T-helper 2 cell treated with Interferon-gamma antibody and Interleukin-4, amounts not matched to agents 5 μg/mL and 100 μg/mL, for 36 hours (primary cell): ENCODE data around the gene PHACTR3.
"Not testable (repeated sequence)": the region's sequence is repeated elsewhere in the genome, so short reads cannot be mapped to it uniquely, and the experiment has no call there.

ENCODE experiments used
- DNase-seq: peaks from one replicate; pipeline ENCODE4 v3.0.0; 2021; ENCODE audit warnings: low spot score
- H3K27ac Mint-ChIP-seq: one replicate; pipeline ENCODE4 v1.8.0; 2021; ENCODE audit warnings: mild to moderate bottlenecking, mixed read lengths
- H3K27me3 Mint-ChIP-seq: one replicate; pipeline ENCODE4 v1.8.0; 2021; ENCODE audit warnings: low read depth, mixed read lengths
- H3K36me3 Mint-ChIP-seq: one replicate; pipeline ENCODE4 v1.8.0; 2021; ENCODE audit warnings: low read depth, mixed read lengths
- H3K4me1 Mint-ChIP-seq: one replicate; pipeline ENCODE4 v1.8.0; 2021; ENCODE audit warnings: low read depth, mixed read lengths
- H3K4me3 Mint-ChIP-seq: one replicate; pipeline ENCODE4 v1.8.0; 2022; ENCODE audit warnings: mild to moderate bottlenecking, moderate library complexity, mixed read lengths
- H3K9me3 Mint-ChIP-seq: one replicate; pipeline ENCODE4 v1.8.0; 2021; ENCODE audit warnings: mixed read lengths

PHACTR3 gene

GRCh38 chr20:59603781-59604541 lies at the start of gene PHACTR3:
PHACTR3 (plus strand) TSS chr20:59604540; CDS start chr20:59605015, 475 bp downstream.
- H3K4me1 Mint-ChIP-seq = no peaks in the 10 kb centered on the region
- no peak within 1 kb of the TSS for H3K4me3 Mint-ChIP-seq
- no peaks in the 10 kb centered on the region for H3K9me3 Mint-ChIP-seq
- no peaks in the 10 kb centered on the region for H3K36me3 Mint-ChIP-seq
- no peak within 1 kb of the TSS for H3K27ac Mint-ChIP-seq
- H3K27me3 Mint-ChIP-seq = peaks cover 50% of the 10 kb centered on the region
- DNase-seq = no peak

GRCh38 chr20:59557733-59558529 lies 46.4 kb upstream of the PHACTR3 start:
- H3K36me3 Mint-ChIP-seq, DNase-seq, H3K4me1 Mint-ChIP-seq, H3K27me3 Mint-ChIP-seq, H3K4me3 Mint-ChIP-seq, H3K9me3 Mint-ChIP-seq, H3K27ac Mint-ChIP-seq: not testable (repeated sequence)

- Mint-ChIP-seq H3K4me3 (no peak overlapping the region), H3K9me3 (no peaks in the 10 kb centered on the region), H3K27ac (no peak overlapping the region), H3K27me3 (no peaks in the 10 kb centered on the region), H3K36me3 (no peaks in the 10 kb centered on the region), H3K4me1 (no peaks in the 10 kb centered on the region)
- no peak for DNase-seq
Measured at GRCh38 chr20:59559024-59559817, 45.1 kb upstream of the PHACTR3 start.

GRCh38 chr20:59559863-59560262 lies 44.5 kb upstream of the PHACTR3 start:
- Mint-ChIP-seq H3K27ac (no peak overlapping the region), H3K4me3 (no peak overlapping the region), H3K9me3 (no peaks in the 10 kb centered on the region), H3K4me1 (no peaks in the 10 kb centered on the region), H3K36me3 (no peaks in the 10 kb centered on the region), H3K27me3 (no peaks in the 10 kb centered on the region)
- no peak for DNase-seq

GRCh38 chr20:59560588-59561227 lies 43.6 kb upstream of the PHACTR3 start:
- Mint-ChIP-seq H3K36me3 (no peaks in the 10 kb centered on the region), H3K4me1 (no peaks in the 10 kb centered on the region), H3K27ac (no peak overlapping the region), H3K27me3 (no peaks in the 10 kb centered on the region), H3K9me3 (no peaks in the 10 kb centered on the region), H3K4me3 (no peak overlapping the region)
- DNase-seq = no peak

GRCh38 chr20:59561228-59561605 lies 43.1 kb upstream of the PHACTR3 start:
- no peak for DNase-seq
- Mint-ChIP-seq H3K27ac (no peak overlapping the region), H3K36me3 (no peaks in the 10 kb centered on the region), H3K4me1 (no peaks in the 10 kb centered on the region), H3K4me3 (no peak overlapping the region), H3K9me3 (no peaks in the 10 kb centered on the region), H3K27me3 (no peaks in the 10 kb centered on the region)

- Mint-ChIP-seq H3K27ac (no peak overlapping the region), H3K36me3 (no peaks in the 10 kb centered on the region), H3K9me3 (no peaks in the 10 kb centered on the region), H3K27me3 (no peaks in the 10 kb centered on the region), H3K4me1 (no peaks in the 10 kb centered on the region), H3K4me3 (no peak overlapping the region)
- DNase-seq = no peak
Measured at GRCh38 chr20:59561614-59562277, 42.6 kb upstream of the PHACTR3 start.

GRCh38 chr20:59564171-59564570 lies 40.2 kb upstream of the PHACTR3 start:
- Mint-ChIP-seq H3K27me3 (no peaks in the 10 kb centered on the region), H3K9me3 (no peaks in the 10 kb centered on the region), H3K36me3 (no peaks in the 10 kb centered on the region), H3K27ac (no peak overlapping the region), H3K4me3 (no peak overlapping the region), H3K4me1 (no peaks in the 10 kb centered on the region)
- no peak for DNase-seq

- H3K36me3 Mint-ChIP-seq = no peaks in the 10 kb centered on the region
- DNase-seq = no peak
- no peaks in the 10 kb centered on the region for H3K27me3 Mint-ChIP-seq
- no peaks in the 10 kb centered on the region for H3K4me1 Mint-ChIP-seq
- H3K27ac Mint-ChIP-seq = no peak overlapping the region
- H3K4me3 Mint-ChIP-seq = no peak overlapping the region
- no peaks in the 10 kb centered on the region for H3K9me3 Mint-ChIP-seq
Measured at GRCh38 chr20:59564943-59565342, 39.4 kb upstream of the PHACTR3 start.

GRCh38 chr20:59565768-59566461 lies 38.4 kb upstream of the PHACTR3 start:
- Mint-ChIP-seq H3K4me3 (no peak overlapping the region), H3K9me3 (no peaks in the 10 kb centered on the region), H3K27me3 (no peaks in the 10 kb centered on the region), H3K36me3 (no peaks in the 10 kb centered on the region), H3K4me1 (no peaks in the 10 kb centered on the region), H3K27ac (no peak overlapping the region)
- no peak for DNase-seq

GRCh38 chr20:59566631-59567524 lies 37.5 kb upstream of the PHACTR3 start:
- Mint-ChIP-seq H3K9me3 (no peaks in the 10 kb centered on the region), H3K4me3 (no peak overlapping the region), H3K27me3 (no peaks in the 10 kb centered on the region), H3K27ac (no peak overlapping the region), H3K36me3 (no peaks in the 10 kb centered on the region), H3K4me1 (no peaks in the 10 kb centered on the region)
- no peak for DNase-seq
